ENCODE results near the gene LARP1. TPM values are rescaled to one million over a fixed set of nuclear protein-coding genes. Genes with fewer than 3 reads are reported as not detected.

LARP1 gene
- total and polyA plus RNA-seq, 9 donors, result 38.1 to 249 (median 146) TPM

- no peak overlapping the region for H3K27ac ChIP-seq
- peaks cover 5% of the 10 kb centered on the region for H3K4me1 ChIP-seq (ENCODE audit: insufficient read depth)
- H3K4me3 ChIP-seq, result no peak overlapping the region
- TF ChIP-seq EP300 (IDR thresholded peaks at IDR 0.05), result no peak
- TF ChIP-seq POLR2A (IDR thresholded peaks at IDR 0.05), result no peak
- intact Hi-C loops (cut with DNase I), result no loop called here
- WGBS, 3 donors, result 73 to 83% (median 82%) methylated on average over 6 of the region's 6 CpGs
- DNase-seq, result no peak
- no peaks in the 10 kb centered on the region for H3K9me3 ChIP-seq
- H3K36me3 ChIP-seq, result no peaks in the 10 kb centered on the region
- no peaks in the 10 kb centered on the region for H3K27me3 ChIP-seq
These were observed 85.5 kb downstream of the LARP1 start for GRCh38 chr5:154840435-154841272.

- H3K4me3 ChIP-seq, result no peak overlapping the region
- no peaks in the 10 kb centered on the region for H3K9me3 ChIP-seq
- no peak for TF ChIP-seq POLR2A (IDR thresholded peaks at IDR 0.05)
- no peak for TF ChIP-seq CTCF (IDR thresholded peaks at IDR 0.05)
- no peak for TF ChIP-seq EP300 (IDR thresholded peaks at IDR 0.05)
- intact Hi-C loops (cut with DNase I), result no loop called here
- H3K27ac ChIP-seq, result no peak overlapping the region
- H3K36me3 ChIP-seq, result no peaks in the 10 kb centered on the region
- H3K27me3 ChIP-seq, result no peaks in the 10 kb centered on the region
- H3K4me1 ChIP-seq (ENCODE audit: insufficient read depth), result peaks cover 1% of the 10 kb centered on the region
- DNase-seq, result no peak
These were observed 86.1 kb downstream of the LARP1 start for GRCh38 chr5:154841273-154841661.

- TF ChIP-seq CTCF (IDR thresholded peaks at IDR 0.05) (no peak), EP300 (IDR thresholded peaks at IDR 0.05) (no peak), POLR2A (IDR thresholded peaks at IDR 0.05) (no peak)
- Histone ChIP-seq H3K4me3 (no peak overlapping the region), H3K27me3 (no peaks in the 10 kb centered on the region), H3K27ac (no peak overlapping the region), H3K4me1 (ENCODE audit: insufficient read depth) (peaks cover 1% of the 10 kb centered on the region), H3K36me3 (no peaks in the 10 kb centered on the region), H3K9me3 (no peaks in the 10 kb centered on the region)
- 68 to 83% (median 74%) methylated on average over 6 of the region's 6 CpGs for WGBS, 3 donors
- DNase-seq, result no peak
- intact Hi-C loops (cut with DNase I), result no loop called here
These were observed 87.7 kb downstream of the LARP1 start for GRCh38 chr5:154842689-154843530.

- intact Hi-C loops (cut with DNase I), result no loop called here
- Histone ChIP-seq H3K4me1 (ENCODE audit: insufficient read depth) (peaks cover 5% of the 10 kb centered on the region), H3K4me3 (no peak overlapping the region), H3K27me3 (no peaks in the 10 kb centered on the region), H3K9me3 (no peaks in the 10 kb centered on the region), H3K27ac (no peak overlapping the region), H3K36me3 (no peaks in the 10 kb centered on the region)
- WGBS, 3 donors, result 86 to 91% (median 88%) methylated on average over 5 of the region's 5 CpGs
- DNase-seq, result no peak
- TF ChIP-seq POLR2A (IDR thresholded peaks at IDR 0.05) (no peak), CTCF (IDR thresholded peaks at IDR 0.05) (no peak), EP300 (IDR thresholded peaks at IDR 0.05) (no peak)
These were observed 89.6 kb downstream of the LARP1 start for GRCh38 chr5:154844809-154845208.
